ENCODE results near the gene IRF8. TPM values are rescaled to one million over a fixed set of nuclear protein-coding genes. Genes with fewer than 3 reads are reported as not detected.

IRF8 gene
- total RNA-seq, 1 donor from 2014 or later = 43.1 TPM

DNA sequence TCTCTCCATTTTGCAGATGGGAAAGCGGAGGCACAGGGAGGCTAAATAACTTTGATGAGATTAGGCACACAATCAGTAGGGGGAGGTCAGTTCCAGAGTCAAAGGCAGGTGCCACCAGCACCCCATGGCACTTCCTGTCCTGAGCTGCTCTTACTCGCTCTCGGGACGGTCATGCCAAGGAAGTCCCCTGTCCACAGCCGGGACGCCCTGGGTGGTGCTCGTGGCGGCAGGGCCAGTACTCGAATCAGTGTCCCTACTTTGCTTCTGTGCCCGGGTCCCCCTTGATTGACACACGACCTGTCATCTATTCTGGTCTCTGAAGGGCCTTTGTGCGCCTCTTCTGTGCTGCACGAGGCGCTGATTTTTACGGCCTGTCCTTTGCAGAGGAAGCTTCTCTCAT, 31.3 kb downstream of the IRF8 start:
- no peak overlapping the region for H3K4me3 ChIP-seq
- ATAC-seq = no peak
- H3K27me3 ChIP-seq = peaks cover 5% of the 10 kb centered on the region
- no peak for DNase-seq
- H3K9me3 ChIP-seq = no peaks in the 10 kb centered on the region
- intact Hi-C loops (cut with DNase I) = no loop called here
- TF ChIP-seq, protein P1, sequence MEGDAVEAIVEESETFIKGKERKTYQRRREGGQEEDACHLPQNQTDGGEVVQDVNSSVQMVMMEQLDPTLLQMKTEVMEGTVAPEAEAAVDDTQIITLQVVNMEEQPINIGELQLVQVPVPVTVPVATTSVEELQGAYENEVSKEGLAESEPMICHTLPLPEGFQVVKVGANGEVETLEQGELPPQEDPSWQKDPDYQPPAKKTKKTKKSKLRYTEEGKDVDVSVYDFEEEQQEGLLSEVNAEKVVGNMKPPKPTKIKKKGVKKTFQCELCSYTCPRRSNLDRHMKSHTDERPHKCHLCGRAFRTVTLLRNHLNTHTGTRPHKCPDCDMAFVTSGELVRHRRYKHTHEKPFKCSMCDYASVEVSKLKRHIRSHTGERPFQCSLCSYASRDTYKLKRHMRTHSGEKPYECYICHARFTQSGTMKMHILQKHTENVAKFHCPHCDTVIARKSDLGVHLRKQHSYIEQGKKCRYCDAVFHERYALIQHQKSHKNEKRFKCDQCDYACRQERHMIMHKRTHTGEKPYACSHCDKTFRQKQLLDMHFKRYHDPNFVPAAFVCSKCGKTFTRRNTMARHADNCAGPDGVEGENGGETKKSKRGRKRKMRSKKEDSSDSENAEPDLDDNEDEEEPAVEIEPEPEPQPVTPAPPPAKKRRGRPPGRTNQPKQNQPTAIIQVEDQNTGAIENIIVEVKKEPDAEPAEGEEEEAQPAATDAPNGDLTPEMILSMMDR (IDR thresholded peaks at IDR 0.05) = no peak
- no peaks in the 10 kb centered on the region for H3K36me3 ChIP-seq
- H3K27ac ChIP-seq = no peak overlapping the region
- H3K4me1 ChIP-seq = peaks cover 24% of the 10 kb centered on the region

DNA sequence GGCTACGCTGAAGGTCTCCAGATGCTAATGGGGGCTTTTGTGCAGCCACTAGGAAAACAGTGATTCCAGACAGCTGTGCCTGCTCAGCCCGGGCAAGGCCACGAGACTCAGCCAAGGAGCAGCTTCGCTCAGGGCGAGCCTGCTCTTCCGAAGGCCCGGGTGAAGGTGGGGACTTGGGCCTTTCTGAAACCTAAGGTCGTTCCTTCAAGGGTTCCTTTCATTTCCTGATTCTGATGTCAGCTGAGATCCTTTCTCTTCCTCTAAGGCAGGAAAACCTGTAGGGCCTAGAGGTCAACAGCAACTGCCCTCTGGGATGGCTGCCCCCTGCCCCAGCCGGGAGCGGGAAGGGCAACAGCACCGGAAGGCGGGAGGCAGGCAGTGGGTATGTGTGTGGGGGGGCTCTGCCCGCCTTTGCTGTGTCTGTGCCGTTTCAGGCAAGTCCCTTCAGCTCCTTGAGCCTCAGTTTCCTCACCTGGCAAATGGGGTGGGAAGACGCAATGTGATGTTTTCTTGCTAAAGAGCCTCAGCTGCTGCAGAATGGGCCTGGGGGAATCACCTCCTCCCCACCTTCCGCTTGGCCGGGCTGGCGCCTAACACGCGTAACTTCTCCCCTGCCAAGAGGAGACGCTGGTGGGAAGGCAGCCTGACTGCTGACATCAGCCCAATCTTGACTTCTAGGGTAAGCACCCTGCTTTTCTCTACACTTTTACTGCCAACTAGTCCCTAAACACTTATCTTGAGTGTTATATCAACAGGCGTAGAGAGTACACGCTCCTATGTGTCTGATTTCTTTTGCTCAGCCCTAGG, 32.8 kb downstream of the IRF8 start:
- Histone ChIP-seq H3K36me3 (no peaks in the 10 kb centered on the region), H3K27me3 (peaks cover 5% of the 10 kb centered on the region), H3K27ac (no peak overlapping the region), H3K4me1 (peaks cover 24% of the 10 kb centered on the region), H3K4me3 (no peak overlapping the region), H3K9me3 (no peaks in the 10 kb centered on the region)
- ATAC-seq (peak; percentile 38), DNase-seq (no peak)
- TF ChIP-seq, protein P1 (IDR thresholded peaks at IDR 0.05) = no peak
- intact Hi-C loops (cut with DNase I) = no loop called here

DNA sequence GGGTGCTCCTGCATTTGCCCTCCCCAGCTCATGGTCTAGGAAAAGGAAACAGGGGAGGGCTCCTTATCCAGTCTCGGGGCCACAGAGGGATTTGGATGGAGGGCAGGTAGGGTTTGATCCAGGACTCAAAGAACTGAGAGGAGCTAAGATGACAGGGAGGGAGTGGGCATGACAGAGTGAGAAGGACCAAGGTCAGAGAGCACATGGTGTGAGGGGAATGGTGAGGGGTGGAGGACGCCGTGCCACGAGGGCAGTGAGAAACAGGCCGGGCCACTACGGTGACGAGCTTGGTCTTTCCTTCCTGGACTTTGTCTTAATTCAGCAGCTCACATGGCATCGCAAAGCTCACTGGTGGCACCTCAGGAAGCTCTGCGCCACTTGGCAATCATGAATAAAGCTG, 35.2 kb downstream of the IRF8 start:
- H3K9me3 ChIP-seq = no peaks in the 10 kb centered on the region
- ATAC-seq (no peak), DNase-seq (no peak)
- no peak overlapping the region for H3K4me3 ChIP-seq
- no peak overlapping the region for H3K27ac ChIP-seq
- TF ChIP-seq, protein P1 (IDR thresholded peaks at IDR 0.05) = no peak
- peaks cover 9% of the 10 kb centered on the region for H3K27me3 ChIP-seq
- intact Hi-C loops (cut with DNase I) = no loop called here
- H3K4me1 ChIP-seq = peaks cover 9% of the 10 kb centered on the region
- no peaks in the 10 kb centered on the region for H3K36me3 ChIP-seq

DNA sequence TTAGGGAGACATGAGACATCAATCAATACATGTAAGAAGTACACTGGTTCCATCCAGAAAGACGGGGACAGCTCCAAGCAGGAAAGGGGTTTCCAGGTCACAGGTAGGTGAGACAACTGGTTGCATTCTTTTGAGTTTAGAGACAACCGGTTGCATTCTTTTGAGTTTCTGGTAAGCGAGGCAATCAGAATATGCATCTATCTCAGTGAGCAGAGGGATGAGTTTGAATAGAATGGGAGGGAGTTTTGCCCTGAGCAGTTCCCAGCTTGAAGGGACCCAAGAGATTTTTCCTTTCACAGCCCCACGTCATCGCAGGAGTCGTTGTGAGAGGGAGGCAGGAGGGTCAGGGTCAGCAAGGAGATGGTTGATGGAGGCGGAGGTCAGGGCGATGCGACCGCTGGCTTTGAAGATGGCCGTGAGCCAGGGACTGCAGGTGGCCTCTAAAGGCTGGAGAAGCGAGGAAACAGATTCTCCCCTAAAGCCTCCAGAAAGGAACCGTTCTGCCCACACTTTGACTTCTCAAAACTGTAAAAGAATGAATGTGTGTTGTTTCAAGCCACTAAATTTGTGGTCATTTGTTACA, 36.5 kb downstream of the IRF8 start:
- no peak for ATAC-seq
- no peak for DNase-seq
- H3K9me3 ChIP-seq = no peaks in the 10 kb centered on the region
- peak overlapping the region; percentile 17 for H3K27ac ChIP-seq
- H3K4me1 ChIP-seq = peaks cover 6% of the 10 kb centered on the region
- H3K27me3 ChIP-seq = peaks cover 6% of the 10 kb centered on the region
- no peak overlapping the region for H3K4me3 ChIP-seq
- intact Hi-C loops (cut with DNase I) = no loop called here
- no peaks in the 10 kb centered on the region for H3K36me3 ChIP-seq
- TF ChIP-seq, protein P1 (IDR thresholded peaks at IDR 0.05) = no peak

DNA sequence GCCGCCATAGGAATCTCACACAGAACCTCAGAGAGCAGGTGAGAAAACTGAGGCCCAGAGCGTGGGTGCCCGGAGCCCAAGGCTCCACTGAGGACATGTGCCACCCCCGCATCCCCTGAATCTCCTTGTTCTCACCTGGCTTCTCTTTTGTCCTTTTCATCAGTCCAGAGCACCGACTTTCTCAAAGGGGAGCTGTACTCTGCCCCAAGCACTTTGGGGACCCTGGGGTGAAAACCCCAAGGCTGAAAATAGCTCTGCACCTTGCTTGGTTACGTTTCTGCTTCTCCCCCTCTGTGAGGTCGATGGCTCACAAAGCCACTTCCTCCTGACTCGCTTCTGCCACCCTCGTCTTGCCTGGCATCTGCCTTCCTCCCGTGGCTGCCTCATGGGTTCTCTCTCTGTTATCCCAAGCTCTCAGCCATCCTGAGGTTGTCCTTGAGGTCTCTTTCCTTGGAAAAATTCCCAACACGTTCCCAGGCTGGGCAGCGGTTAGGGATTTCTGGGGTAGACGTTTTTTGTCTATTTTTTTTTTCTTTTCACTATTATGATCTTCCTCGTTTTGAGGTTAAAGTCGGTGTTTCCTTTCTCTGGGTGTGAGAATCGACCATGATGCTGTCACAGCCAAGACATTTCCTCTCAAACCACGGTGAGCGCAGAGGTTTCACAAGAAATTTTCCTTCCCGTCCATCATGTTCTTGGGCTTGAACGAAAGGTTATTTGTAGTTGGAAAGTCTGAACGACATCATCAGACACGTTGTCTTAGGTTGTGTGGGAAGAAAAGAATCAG, 37.2 kb downstream of the IRF8 start:
- intact Hi-C loops (cut with DNase I) = no loop called here
- H3K36me3 ChIP-seq = no peaks in the 10 kb centered on the region
- ATAC-seq (peak; percentile 50), DNase-seq (no peak)
- TF ChIP-seq, protein P1 (IDR thresholded peaks at IDR 0.05) = no peak
- H3K4me1 ChIP-seq = peaks cover 6% of the 10 kb centered on the region
- H3K27me3 ChIP-seq = peaks cover 6% of the 10 kb centered on the region
- peak overlapping the region; percentile 17 for H3K27ac ChIP-seq
- H3K9me3 ChIP-seq = no peaks in the 10 kb centered on the region
- H3K4me3 ChIP-seq = no peak overlapping the region

All from upper lobe of right lung (tissue), 1 donor.